SK-N-MC (cell line): Measurements from ENCODE around the gene TVP23A.
A peak's percentile ranks its signal among the peaks of the same experiment; 100 is the strongest.

Experiments
- DNase-seq: peaks from one replicate; pipeline ENCODE4 v3.0.0-alpha.2; 2011; ENCODE audit warnings: low read depth, low spot score
- H3K27ac ChIP-seq: fragments of 200-600 bp; sonication (generic); 2 replicates; pipeline ENCODE4 v1.5.1; 2016; ENCODE audit warnings: mixed run types
- H3K36me3 ChIP-seq: fragments of 200-600 bp; sonication (generic); 2 replicates; pipeline ENCODE4 v1.6.1; 2017; ENCODE audit warnings: antibody characterized with exemption, low read length, mixed read lengths; ENCODE audit not compliant: insufficient read depth
- H3K4me3 ChIP-seq: fragments of 200-600 bp; sonication (generic); 2 replicates; pipeline ENCODE4 v1.5.1; 2016
- H3K9ac ChIP-seq: fragments of 200-600 bp; sonication (generic); 2 replicates; pipeline ENCODE4 v1.8.0; 2017; ENCODE audit warnings: mixed run types, mixed read lengths; ENCODE audit not compliant: insufficient read length
- H3K9me3 ChIP-seq: fragments of 200-600 bp; sonication (generic); 2 replicates; pipeline ENCODE4 v1.6.1; 2017; ENCODE audit warnings: low read depth, mild to moderate bottlenecking, antibody characterized with exemption, low read length, moderate library complexity, mixed read lengths
- EZH2 ChIP-seq: fragments of 200-600 bp; sonication (generic); IDR thresholded peaks from one replicate; pipeline ENCODE4 v1.6.1; 2017; ENCODE audit warnings: antibody characterized with exemption
- FOXP2 ChIP-seq: optimal IDR thresholded peaks from 2 replicates; pipeline ENCODE3; 2011; ENCODE audit warnings: mild to moderate bottlenecking, moderate library complexity; ENCODE audit not compliant: insufficient read depth; ENCODE audit errors: extremely low read length, control extremely low read depth
- POLR2AphosphoS5 ChIP-seq: IDR thresholded peaks from 2 replicates; pipeline ENCODE4 v1.6.1; 2012; ENCODE audit warnings: mild to moderate bottlenecking, low read depth, low read length, borderline replicate concordance

Gene TVP23A

DNA sequence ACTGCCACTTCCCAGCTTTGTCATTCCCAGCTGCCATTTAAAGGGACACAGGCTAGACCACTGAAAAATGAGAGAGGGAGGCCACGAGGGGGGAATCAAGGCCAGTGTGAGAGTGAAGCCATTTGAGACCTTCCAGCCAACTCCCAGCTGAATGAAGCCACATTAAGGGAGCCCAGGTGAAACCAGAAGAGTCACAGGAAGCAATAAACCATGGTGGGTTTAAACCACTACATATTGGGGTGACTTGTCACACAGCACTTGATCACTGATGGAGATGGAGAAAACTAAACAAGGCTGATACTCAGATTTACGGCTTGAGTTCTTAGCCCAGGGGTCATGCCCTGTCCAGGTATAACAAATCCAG lies 77.8 kb downstream of the TVP23A start:
- H3K27ac ChIP-seq: no peak overlapping the region
- H3K9ac ChIP-seq: no peak overlapping the region
- TF ChIP-seq EZH2 (no peak), FOXP2 (no peak), POLR2AphosphoS5 (no peak)
- H3K9me3 ChIP-seq: no peaks in the 10 kb centered on the region
- H3K4me3 ChIP-seq: no peak overlapping the region
- DNase-seq: no peak
- no peaks in the 10 kb centered on the region for H3K36me3 ChIP-seq

DNA sequence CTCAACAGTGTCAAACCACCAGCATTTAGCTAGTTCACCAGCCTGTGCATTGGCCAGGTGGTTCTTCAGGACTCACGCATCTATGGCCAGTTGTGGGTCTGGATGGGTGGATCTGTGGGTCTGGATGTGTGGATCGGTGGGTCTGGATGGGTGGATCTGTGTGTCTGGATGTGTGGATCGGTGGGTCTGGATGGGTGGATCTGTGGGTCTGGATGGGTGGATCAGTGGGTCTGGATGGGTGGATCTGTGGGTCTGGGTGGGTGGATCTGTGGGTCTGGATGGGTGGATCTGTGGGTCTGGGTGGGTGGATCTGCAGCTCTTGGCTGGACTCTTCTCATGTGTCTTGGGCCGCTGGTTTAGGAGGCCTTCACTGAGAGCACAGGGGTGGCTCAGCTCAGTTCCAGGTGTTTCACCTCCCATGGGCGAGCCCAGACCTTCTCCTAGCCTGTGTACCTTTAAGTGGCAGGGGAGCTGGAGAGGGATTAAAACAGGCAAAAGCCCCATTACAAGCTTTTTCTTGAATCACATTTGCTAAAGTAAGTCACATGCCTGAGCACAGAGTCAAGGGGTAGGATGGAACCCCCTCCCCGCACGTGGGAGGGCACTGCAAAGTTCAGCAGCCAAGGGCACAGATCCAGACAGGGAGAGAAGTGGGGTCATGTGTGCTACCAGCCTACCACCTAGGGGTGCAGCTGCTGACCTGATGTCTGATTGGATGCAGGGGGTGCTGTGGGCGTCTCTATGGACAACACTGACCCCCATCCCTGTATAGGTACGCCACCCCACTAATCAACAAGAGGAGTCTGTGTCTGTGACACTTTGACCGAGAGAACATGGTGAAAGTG lies 78.4 kb downstream of the TVP23A start:
- Histone ChIP-seq H3K4me3 (no peak overlapping the region), H3K27ac (no peak overlapping the region), H3K9ac (no peak overlapping the region), H3K36me3 (no peaks in the 10 kb centered on the region), H3K9me3 (no peaks in the 10 kb centered on the region)
- TF ChIP-seq EZH2 (no peak), POLR2AphosphoS5 (no peak), FOXP2 (no peak)
- no peak for DNase-seq

DNA sequence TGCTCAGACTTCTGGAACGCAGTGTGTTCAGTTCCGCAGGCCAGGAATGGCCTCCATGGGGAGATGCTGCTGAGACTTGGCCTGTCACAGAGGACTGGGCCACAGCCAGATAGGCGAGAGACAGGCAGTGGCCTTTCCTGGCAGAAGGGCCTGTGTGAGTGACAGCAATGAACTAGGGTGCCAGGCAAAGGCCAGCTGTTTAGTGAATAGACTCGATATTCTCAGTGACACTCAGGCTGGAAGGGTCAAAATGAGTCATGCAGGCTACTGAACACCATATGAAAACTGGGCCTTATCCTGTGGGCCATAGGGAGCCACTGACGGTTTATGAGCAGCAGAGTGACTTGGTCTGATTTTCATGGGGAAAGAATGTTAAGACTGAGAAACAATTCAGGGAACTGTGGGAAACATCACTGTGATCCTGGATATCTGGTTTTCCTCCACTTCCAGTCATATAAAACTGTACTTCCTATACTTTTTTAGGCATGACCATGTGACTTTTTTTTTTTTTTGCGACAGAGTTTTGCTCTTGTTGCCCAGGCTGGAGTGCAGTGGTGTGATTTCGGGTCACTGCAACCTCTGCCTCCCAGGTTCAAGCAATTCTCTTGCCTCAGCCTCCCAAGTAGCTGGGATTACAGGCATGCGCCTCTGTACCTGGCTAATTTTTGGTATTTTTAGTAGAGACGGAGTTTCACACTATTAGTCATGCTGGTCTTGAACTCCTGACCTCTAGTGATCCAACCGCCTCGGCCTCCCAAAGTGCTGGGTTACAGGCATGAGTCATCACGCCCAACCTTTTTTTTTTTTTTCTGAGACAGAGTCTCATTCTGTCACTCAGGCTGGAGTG lies 80.1 kb downstream of the TVP23A start:
- H3K27ac ChIP-seq: no peak overlapping the region
- H3K36me3 ChIP-seq: no peaks in the 10 kb centered on the region
- TF ChIP-seq POLR2AphosphoS5 (no peak), FOXP2 (no peak), EZH2 (no peak)
- DNase-seq: no peak
- no peak overlapping the region for H3K9ac ChIP-seq
- H3K4me3 ChIP-seq: no peak overlapping the region
- H3K9me3 ChIP-seq: no peaks in the 10 kb centered on the region

DNA sequence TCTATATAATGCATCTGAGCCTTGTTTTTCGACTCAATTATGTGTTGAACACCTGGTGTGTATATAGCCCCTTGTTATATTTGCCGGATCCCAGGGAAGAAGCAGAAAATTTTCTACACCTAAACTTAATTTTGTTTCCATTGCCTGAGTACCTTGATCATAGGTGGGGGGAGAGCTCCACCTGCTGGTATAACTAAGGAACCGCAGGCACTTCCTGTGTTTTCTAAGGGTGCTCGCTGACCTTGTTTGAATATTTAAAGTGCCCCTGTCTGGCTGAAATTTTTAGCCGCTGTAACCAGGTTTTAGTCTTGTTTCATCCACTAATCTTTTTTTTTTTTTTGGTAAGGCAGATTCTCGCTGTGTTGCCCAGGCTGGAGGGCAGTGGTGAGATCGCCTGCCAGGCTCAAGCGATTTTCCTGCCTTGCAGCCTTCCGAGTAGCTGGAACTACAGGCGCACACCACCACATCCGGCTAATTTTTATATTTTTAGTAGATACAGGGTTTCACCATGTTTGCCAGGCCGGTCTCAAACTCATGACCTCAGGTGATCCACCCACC lies 81.4 kb downstream of the TVP23A start:
- no peaks in the 10 kb centered on the region for H3K9me3 ChIP-seq
- peak; percentile 16 for DNase-seq
- H3K36me3 ChIP-seq: no peaks in the 10 kb centered on the region
- TF ChIP-seq EZH2 (no peak), FOXP2 (no peak), POLR2AphosphoS5 (no peak)
- H3K4me3 ChIP-seq: no peak overlapping the region
- no peak overlapping the region for H3K9ac ChIP-seq
- H3K27ac ChIP-seq: no peak overlapping the region

DNA sequence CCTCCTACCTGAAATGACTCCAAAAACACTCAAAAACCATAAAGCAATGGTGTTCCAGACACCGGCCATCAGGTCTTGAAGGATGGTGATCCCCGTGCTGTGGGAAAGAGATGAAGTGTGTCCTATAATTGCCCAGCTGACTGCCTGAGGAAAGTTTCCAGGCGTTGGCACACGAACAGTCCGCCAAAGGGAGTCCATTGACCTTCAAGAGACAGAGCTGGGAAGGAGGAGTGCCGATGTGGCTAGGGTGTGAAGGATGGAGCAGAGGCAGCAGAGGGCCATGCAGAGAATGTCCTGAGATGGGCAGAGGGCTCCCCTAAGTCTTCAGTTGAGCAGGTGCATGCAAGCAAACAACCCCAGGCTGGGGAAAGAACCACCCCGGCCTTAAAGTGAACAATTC lies 86.8 kb downstream of the TVP23A start:
- no peak overlapping the region for H3K27ac ChIP-seq
- TF ChIP-seq POLR2AphosphoS5 (no peak), EZH2 (no peak), FOXP2 (no peak)
- H3K9ac ChIP-seq: no peak overlapping the region
- H3K9me3 ChIP-seq: no peaks in the 10 kb centered on the region
- no peaks in the 10 kb centered on the region for H3K36me3 ChIP-seq
- no peak for DNase-seq
- H3K4me3 ChIP-seq: no peak overlapping the region

DNA sequence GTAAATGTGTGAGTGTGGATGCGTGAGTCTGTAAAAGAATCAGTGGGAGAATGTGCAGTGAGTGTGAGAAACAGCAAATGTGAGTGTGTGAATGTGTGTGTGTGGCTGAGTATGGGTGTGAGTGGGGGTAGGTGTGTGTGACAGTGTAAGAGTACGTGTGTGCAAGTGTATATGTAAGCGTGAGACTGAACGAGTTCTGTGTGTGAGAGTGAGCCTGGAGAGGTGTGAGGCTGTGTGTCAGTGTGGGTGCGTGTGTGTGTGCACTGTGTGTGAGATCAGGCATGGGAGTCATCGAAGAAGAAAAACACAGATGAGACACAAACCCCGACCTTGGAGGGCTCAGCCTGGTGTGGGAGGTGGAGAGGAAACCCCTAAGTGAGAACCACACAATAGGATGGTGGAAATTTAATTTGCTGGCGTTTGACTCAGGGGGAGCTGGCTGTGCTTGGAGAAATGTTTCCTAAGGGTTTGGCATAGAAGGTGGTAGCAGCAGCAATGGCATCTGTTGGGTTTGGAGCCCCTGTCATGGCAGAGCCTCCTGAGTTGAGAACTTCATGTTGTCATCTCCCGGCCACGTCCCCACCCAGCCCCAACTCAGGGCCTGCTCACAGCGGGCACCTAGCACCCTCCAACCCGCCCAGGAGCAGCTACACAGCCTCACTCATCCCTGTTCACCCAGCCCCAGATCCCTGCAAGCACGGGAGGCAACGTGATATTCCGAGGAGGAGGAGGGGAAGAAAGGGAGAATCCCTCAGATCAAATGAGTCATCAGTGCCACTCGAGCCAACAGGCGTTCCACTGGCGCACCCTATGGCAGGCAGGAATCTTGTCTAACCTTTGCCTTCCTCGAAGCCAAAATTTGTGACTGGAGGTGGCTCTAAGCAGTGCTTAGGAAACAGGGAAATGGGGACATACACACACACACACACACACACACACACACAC lies 89.2 kb downstream of the TVP23A start:
- no peaks in the 10 kb centered on the region for H3K36me3 ChIP-seq
- H3K27ac ChIP-seq: no peak overlapping the region
- H3K9ac ChIP-seq: no peak overlapping the region
- no peaks in the 10 kb centered on the region for H3K9me3 ChIP-seq
- DNase-seq: no peak
- TF ChIP-seq EZH2: no peak
- no peak for TF ChIP-seq POLR2AphosphoS5
- TF ChIP-seq FOXP2: no peak
- no peak overlapping the region for H3K4me3 ChIP-seq

DNA sequence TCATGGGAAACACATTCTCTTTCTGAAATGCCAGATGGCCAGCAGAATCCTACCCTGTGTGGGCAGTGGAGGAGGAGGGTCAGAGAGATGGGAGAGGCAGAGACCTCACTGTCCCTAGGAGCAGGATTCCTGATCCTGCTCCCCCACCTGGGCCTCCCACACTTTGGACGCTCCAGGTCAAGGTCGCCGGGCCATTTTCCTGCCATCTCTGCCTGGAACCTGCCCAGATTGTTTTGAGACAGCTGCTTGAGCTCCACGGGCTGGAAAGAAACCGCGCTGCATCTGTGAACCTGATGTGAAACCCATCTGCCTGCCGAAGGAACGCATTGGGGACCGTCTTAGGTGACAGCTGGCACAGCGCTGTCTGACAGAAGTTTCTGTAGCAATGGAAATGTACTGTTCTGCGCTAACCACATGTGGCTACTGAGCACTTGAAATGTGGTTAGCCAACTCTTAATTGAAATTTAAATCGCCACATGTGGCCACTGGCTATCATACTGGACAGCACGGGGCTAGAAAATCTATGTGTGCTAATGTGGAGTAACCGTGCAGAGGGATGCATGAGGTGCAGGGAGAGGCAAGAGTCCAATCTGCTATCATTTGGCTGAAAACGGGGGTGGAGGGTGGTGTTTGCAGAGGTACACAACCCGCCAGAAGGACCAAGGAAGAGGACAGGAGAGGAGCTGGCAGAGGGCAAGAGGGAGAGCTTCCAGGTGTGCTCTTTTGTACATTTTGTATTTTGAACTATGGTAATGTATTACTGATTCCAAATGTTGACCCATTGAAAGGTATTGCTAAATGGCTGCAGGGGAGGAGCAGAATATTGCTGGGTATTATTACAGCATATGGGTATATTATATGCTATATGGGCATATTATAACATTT lies 90.3 kb downstream of the TVP23A start:
- no peak for DNase-seq
- H3K9ac ChIP-seq: no peak overlapping the region

More for the DNA sequence above, 90.3 kb downstream of the TVP23A start:
- TF ChIP-seq EZH2 (no peak), POLR2AphosphoS5 (no peak), FOXP2 (no peak)
- H3K27ac ChIP-seq: no peak overlapping the region
- no peaks in the 10 kb centered on the region for H3K9me3 ChIP-seq
- H3K36me3 ChIP-seq: no peaks in the 10 kb centered on the region
- H3K4me3 ChIP-seq: no peak overlapping the region
